ENCODE data around the gene TRIM41. TPM values are rescaled to one million over a fixed set of nuclear protein-coding genes. Genes with fewer than 3 reads are reported as not detected.

TRIM41 gene
- total and polyA plus RNA-seq, 2 of the 13 experiments (the other 11 are each of a cell fraction or from before 2014, with no cell fraction given) = 10.2 to 16.7 TPM

GRCh38 chr5:181190711-181191525 is 32.2 kb upstream of the TRIM41 start (continued):
- TF ChIP-seq ZNF569 (CRISPR knock-in tag; IDR thresholded peaks at IDR 0.05; ENCODE audit: borderline replicate concordance) = no peak
- no peak for TF ChIP-seq ZNF512 (CRISPR knock-in tag; IDR thresholded peaks at IDR 0.05)
- TF ChIP-seq PCBP1 (IDR thresholded peaks at IDR 0.05; ENCODE audit: borderline replicate concordance, low read depth, low read length) = no peak
- TF ChIP-seq ZNF710 (CRISPR knock-in tag; IDR thresholded peaks at IDR 0.05; ENCODE audit: borderline replicate concordance) = 0 out of 2 replicates have a peak, but pooled peaks have one; percentile 33
- TF ChIP-seq SMARCE1 (IDR thresholded peaks at IDR 0.05; ENCODE audit: borderline replicate concordance) = no peak
- TF ChIP-seq ZNF7 (CRISPR knock-in tag; IDR thresholded peaks at IDR 0.05) = no peak
- TF ChIP-seq GTF2F1 (IDR thresholded peaks at IDR 0.05; ENCODE audit: low read length) = no peak
- no peak; the same call in 1 of the 2 replicates for TF ChIP-seq BCL3 (CRISPR knock-in tag; IDR thresholded peaks at IDR 0.05)
- TF ChIP-seq MNT (IDR thresholded peaks at IDR 0.05) = no peak
- TF ChIP-seq SALL2 (CRISPR knock-in tag; IDR thresholded peaks at IDR 0.05) = no peak; the same call in 1 of the 2 replicates
- peak; percentile 71; the same call in 1 of the 2 replicates for TF ChIP-seq ZNF512B (CRISPR knock-in tag; IDR thresholded peaks at IDR 0.05; ENCODE audit: borderline replicate concordance)
- no peak for TF ChIP-seq TMF1 (CRISPR knock-in tag; IDR thresholded peaks at IDR 0.05; ENCODE audit: low read depth)
- TF ChIP-seq ZFY (CRISPR knock-in tag; IDR thresholded peaks at IDR 0.05) = no peak
- no peak for TF ChIP-seq ATF4 (CRISPR knock-in tag; IDR thresholded peaks at IDR 0.05)
- no peak for TF ChIP-seq CBX5 (CRISPR knock-in tag; IDR thresholded peaks at IDR 0.05; ENCODE audit: borderline replicate concordance)
- TF ChIP-seq CAMTA2 (CRISPR knock-in tag; IDR thresholded peaks at IDR 0.05; ENCODE audit: borderline replicate concordance) = no peak
- 0 out of 2 replicates have a peak, but pooled peaks have one; percentile 13 for TF ChIP-seq ZNF143 (CRISPR knock-in tag; IDR thresholded peaks at IDR 0.05)
